WTC11 (cell line): Measurements from ENCODE around the gene IVD. TPM values are rescaled to one million over a fixed set of nuclear protein-coding genes. Genes with fewer than 3 reads are reported as not detected.

Source experiments
- ATAC-seq: fragments of 200-7000 bp; cut with Tn5 transposase; 2 replicates; pipeline ENCODE4 v1.10.0; 2021; ENCODE audit warnings: mild to moderate bottlenecking, moderate library complexity
- CTCF ChIA-PET: fragments of 300-600 bp; sonication (Branson Sonifier 250); formaldehyde crosslinking; loops from one replicate; lab custom pipeline; 2021; ENCODE audit warnings: antibody characterized with exemption; lab: Charles Lee
- POLR2A ChIA-PET: fragments of 350-600 bp; sonication (Branson Sonifier 250); formaldehyde crosslinking; loops from one replicate; lab custom pipeline; 2021; ENCODE audit warnings: antibody characterized with exemption; lab: Charles Lee
- DNase-seq: peaks from one replicate; pipeline ENCODE4 v3.0.0; 2021; ENCODE audit warnings: low spot score
- H3K27ac Mint-ChIP-seq: 2 replicates; pipeline ENCODE4 v1.8.0; 2021; ENCODE audit warnings: mixed read lengths
- H3K27me3 Mint-ChIP-seq: 2 replicates; pipeline ENCODE4 v1.8.0; 2021; ENCODE audit warnings: low read depth, mild to moderate bottlenecking, moderate library complexity, mixed read lengths
- H3K36me3 Mint-ChIP-seq: 2 replicates; pipeline ENCODE4 v1.8.0; 2021; ENCODE audit warnings: mixed read lengths
- H3K4me1 Mint-ChIP-seq: 2 replicates; pipeline ENCODE4 v1.8.0; 2022; ENCODE audit warnings: mixed read lengths
- H3K4me3 Mint-ChIP-seq: 2 replicates; pipeline ENCODE4 v1.8.0; 2021; ENCODE audit warnings: mild to moderate bottlenecking, moderate library complexity, mixed read lengths
- H3K9me3 Mint-ChIP-seq: 2 replicates; pipeline ENCODE4 v1.8.0; 2021; ENCODE audit warnings: mixed read lengths
- CREB1 ChIP-seq: sonication (generic); formaldehyde crosslinking; IDR thresholded peaks from 2 replicates; pipeline ENCODE4 v1.8.0; 2023; ENCODE audit warnings: mild to moderate bottlenecking, missing genetic modification reagents
- FOXJ3 ChIP-seq: sonication (generic); formaldehyde crosslinking; IDR thresholded peaks from 2 replicates; pipeline ENCODE4 v1.9.0; 2021; ENCODE audit warnings: missing genetic modification reagents, mild to moderate bottlenecking, borderline replicate concordance
- FOXK1 ChIP-seq: sonication (generic); formaldehyde crosslinking; IDR thresholded peaks from 2 replicates; pipeline ENCODE4 v1.8.0; 2022; ENCODE audit warnings: mild to moderate bottlenecking, moderate library complexity, missing genetic modification reagents
- FOXP1 ChIP-seq: sonication (generic); formaldehyde crosslinking; IDR thresholded peaks from 2 replicates; pipeline ENCODE4 v1.8.0; 2022; ENCODE audit warnings: missing genetic modification reagents, mild to moderate bottlenecking, moderate library complexity, borderline replicate concordance
- JAZF1 ChIP-seq: fragments of 250-450 bp; sonication (Bioruptor Pico); IDR thresholded peaks from 2 replicates; pipeline ENCODE4 v1.9.0; 2021; ENCODE audit warnings: moderate library complexity, mild to moderate bottlenecking, inconsistent platforms
- MXD4 ChIP-seq: fragments of 250-450 bp; sonication (Bioruptor Pico); IDR thresholded peaks from 2 replicates; pipeline ENCODE4 v1.8.0; 2021; ENCODE audit warnings: mild to moderate bottlenecking, moderate library complexity, borderline replicate concordance
- NFATC4 ChIP-seq: fragments of 250-450 bp; sonication (Bioruptor Pico); IDR thresholded peaks from 2 replicates; pipeline ENCODE4 v1.9.0; 2021; ENCODE audit warnings: mild to moderate bottlenecking
- NR2C2 ChIP-seq: sonication (generic); formaldehyde crosslinking; IDR thresholded peaks from 2 replicates; pipeline ENCODE4 v1.8.0; 2022; ENCODE audit warnings: mild to moderate bottlenecking, missing genetic modification reagents
- OVOL2 ChIP-seq: fragments of 250-450 bp; sonication (Bioruptor Pico); IDR thresholded peaks from 2 replicates; pipeline ENCODE4 v1.9.0; 2021; ENCODE audit warnings: mild to moderate bottlenecking, borderline replicate concordance
- SOX15 ChIP-seq: fragments of 250-450 bp; sonication (Bioruptor Pico); IDR thresholded peaks from 2 replicates; pipeline ENCODE4 v1.9.0; 2021; ENCODE audit warnings: mild to moderate bottlenecking
- ZNF317 ChIP-seq: sonication (generic); formaldehyde crosslinking; IDR thresholded peaks from 2 replicates; pipeline ENCODE4 v1.8.1; 2023; ENCODE audit warnings: low read depth, mild to moderate bottlenecking, moderate library complexity, missing genetic modification reagents, borderline replicate concordance
- total RNA-seq: library from RNA; stranded (reverse); gene quantifications from 3 replicates; pipeline ENCODE4 v1.2.3, GENCODE V29; 2021
- TF ChIP-seq, protein P1 (sequence below): sonication (generic); formaldehyde crosslinking; IDR thresholded peaks from 2 replicates; pipeline ENCODE4 v1.8.0; 2023; ENCODE audit warnings: missing genetic modification reagents, mild to moderate bottlenecking, borderline replicate concordance
- TF ChIP-seq, protein P2 (sequence below): sonication (generic); formaldehyde crosslinking; IDR thresholded peaks from 2 replicates; pipeline ENCODE4 v1.8.1; 2022; ENCODE audit warnings: missing genetic modification reagents, borderline replicate concordance
- TF ChIP-seq, protein P3 (sequence below): sonication (generic); formaldehyde crosslinking; IDR thresholded peaks from 2 replicates; pipeline ENCODE4 v1.8.1; 2023; ENCODE audit warnings: mild to moderate bottlenecking, missing genetic modification reagents
- TF ChIP-seq, protein P4 (sequence below): sonication (generic); formaldehyde crosslinking; IDR thresholded peaks from 2 replicates; pipeline ENCODE4 v1.8.0; 2022; ENCODE audit warnings: missing genetic modification reagents
- TF ChIP-seq, protein P5 (sequence below): sonication (generic); formaldehyde crosslinking; IDR thresholded peaks from 2 replicates; pipeline ENCODE4 v1.8.1; 2022; ENCODE audit warnings: low read depth, mild to moderate bottlenecking, moderate library complexity, missing genetic modification reagents, borderline replicate concordance
- TF ChIP-seq, protein P6 (sequence below): fragments of 250-450 bp; sonication (Bioruptor Pico); IDR thresholded peaks from 2 replicates; pipeline ENCODE4 v1.8.0; 2021; ENCODE audit warnings: mild to moderate bottlenecking
- TF ChIP-seq, protein P7 (sequence below): fragments of 250-450 bp; sonication (Bioruptor Pico); IDR thresholded peaks from 2 replicates; pipeline ENCODE4 v1.9.0; 2021; ENCODE audit warnings: mild to moderate bottlenecking

Gene IVD
- total RNA-seq, 1 experiment from 2014 or later = 96.1 TPM

DNA sequence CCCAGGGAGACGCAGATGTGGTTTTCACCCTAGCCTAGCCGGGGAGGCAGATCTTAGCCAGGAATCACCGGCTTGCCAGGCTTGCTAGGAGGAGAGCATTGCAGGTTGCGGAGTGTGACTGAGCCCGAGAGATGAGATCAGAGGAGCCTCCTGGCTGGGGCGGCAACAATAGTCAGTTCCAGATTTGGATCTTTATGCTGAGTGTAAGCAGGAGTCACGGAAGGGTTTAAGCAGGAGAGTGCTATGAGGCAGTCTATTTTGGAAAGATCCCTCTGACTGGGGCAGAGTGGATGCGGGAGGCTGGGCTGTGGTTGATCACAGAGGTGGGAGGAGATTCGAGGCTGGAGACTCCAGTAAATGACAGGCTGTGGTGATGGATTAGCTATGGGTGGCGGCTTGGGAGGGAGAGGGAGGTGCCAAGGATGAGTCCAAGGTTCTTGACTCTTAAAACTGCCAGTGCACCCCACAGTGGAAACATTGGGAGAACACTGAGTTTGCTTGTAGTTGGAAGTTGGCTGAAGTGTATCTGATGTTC is 24.7 kb downstream of the IVD start:
- peaks cover 34% of the 10 kb centered on the region for H3K27me3 Mint-ChIP-seq
- CTCF ChIA-PET = interaction anchor here (0.7 to 2.4 kb wide), 8 partner anchors 8 to 155 kb away, joined by 3 to 12 read pairs (median 4); partner anchors contain the start of genes BAHD1 and CCDC9B
- DNase-seq (no peak), ATAC-seq (peak; percentile 81)
- H3K4me3 Mint-ChIP-seq = no peak overlapping the region
- no peaks in the 10 kb centered on the region for H3K36me3 Mint-ChIP-seq
- POLR2A ChIA-PET = interaction anchor here (0.7 kb wide), 1 partner anchor 113 kb away, joined by 4 read pairs; no protein-coding TSS in a partner anchor
- H3K4me1 Mint-ChIP-seq = peaks cover 32% of the 10 kb centered on the region
- no peak overlapping the region for H3K27ac Mint-ChIP-seq
- H3K9me3 Mint-ChIP-seq = no peaks in the 10 kb centered on the region
- no peak for TF ChIP-seq NR2C2 (CRISPR knock-in tag)
- TF ChIP-seq, protein P1, sequence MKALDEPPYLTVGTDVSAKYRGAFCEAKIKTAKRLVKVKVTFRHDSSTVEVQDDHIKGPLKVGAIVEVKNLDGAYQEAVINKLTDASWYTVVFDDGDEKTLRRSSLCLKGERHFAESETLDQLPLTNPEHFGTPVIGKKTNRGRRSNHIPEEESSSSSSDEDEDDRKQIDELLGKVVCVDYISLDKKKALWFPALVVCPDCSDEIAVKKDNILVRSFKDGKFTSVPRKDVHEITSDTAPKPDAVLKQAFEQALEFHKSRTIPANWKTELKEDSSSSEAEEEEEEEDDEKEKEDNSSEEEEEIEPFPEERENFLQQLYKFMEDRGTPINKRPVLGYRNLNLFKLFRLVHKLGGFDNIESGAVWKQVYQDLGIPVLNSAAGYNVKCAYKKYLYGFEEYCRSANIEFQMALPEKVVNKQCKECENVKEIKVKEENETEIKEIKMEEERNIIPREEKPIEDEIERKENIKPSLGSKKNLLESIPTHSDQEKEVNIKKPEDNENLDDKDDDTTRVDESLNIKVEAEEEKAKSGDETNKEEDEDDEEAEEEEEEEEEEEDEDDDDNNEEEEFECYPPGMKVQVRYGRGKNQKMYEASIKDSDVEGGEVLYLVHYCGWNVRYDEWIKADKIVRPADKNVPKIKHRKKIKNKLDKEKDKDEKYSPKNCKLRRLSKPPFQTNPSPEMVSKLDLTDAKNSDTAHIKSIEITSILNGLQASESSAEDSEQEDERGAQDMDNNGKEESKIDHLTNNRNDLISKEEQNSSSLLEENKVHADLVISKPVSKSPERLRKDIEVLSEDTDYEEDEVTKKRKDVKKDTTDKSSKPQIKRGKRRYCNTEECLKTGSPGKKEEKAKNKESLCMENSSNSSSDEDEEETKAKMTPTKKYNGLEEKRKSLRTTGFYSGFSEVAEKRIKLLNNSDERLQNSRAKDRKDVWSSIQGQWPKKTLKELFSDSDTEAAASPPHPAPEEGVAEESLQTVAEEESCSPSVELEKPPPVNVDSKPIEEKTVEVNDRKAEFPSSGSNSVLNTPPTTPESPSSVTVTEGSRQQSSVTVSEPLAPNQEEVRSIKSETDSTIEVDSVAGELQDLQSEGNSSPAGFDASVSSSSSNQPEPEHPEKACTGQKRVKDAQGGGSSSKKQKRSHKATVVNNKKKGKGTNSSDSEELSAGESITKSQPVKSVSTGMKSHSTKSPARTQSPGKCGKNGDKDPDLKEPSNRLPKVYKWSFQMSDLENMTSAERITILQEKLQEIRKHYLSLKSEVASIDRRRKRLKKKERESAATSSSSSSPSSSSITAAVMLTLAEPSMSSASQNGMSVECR (CRISPR knock-in tag) = no peak
- no peak for TF ChIP-seq FOXJ3 (CRISPR knock-in tag)
- TF ChIP-seq, protein P2, sequence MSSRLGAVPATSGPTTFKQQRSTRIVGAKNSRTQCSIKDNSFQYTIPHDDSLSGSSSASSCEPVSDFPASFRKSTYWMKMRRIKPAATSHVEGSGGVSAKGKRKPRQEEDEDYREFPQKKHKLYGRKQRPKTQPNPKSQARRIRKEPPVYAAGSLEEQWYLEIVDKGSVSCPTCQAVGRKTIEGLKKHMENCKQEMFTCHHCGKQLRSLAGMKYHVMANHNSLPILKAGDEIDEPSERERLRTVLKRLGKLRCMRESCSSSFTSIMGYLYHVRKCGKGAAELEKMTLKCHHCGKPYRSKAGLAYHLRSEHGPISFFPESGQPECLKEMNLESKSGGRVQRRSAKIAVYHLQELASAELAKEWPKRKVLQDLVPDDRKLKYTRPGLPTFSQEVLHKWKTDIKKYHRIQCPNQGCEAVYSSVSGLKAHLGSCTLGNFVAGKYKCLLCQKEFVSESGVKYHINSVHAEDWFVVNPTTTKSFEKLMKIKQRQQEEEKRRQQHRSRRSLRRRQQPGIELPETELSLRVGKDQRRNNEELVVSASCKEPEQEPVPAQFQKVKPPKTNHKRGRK = no peak
- TF ChIP-seq FOXK1 (CRISPR knock-in tag) = no peak
- TF ChIP-seq, protein P3, sequence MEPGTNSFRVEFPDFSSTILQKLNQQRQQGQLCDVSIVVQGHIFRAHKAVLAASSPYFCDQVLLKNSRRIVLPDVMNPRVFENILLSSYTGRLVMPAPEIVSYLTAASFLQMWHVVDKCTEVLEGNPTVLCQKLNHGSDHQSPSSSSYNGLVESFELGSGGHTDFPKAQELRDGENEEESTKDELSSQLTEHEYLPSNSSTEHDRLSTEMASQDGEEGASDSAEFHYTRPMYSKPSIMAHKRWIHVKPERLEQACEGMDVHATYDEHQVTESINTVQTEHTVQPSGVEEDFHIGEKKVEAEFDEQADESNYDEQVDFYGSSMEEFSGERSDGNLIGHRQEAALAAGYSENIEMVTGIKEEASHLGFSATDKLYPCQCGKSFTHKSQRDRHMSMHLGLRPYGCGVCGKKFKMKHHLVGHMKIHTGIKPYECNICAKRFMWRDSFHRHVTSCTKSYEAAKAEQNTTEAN (CRISPR knock-in tag) = no peak
- TF ChIP-seq JAZF1 = no peak
- TF ChIP-seq, protein P4, sequence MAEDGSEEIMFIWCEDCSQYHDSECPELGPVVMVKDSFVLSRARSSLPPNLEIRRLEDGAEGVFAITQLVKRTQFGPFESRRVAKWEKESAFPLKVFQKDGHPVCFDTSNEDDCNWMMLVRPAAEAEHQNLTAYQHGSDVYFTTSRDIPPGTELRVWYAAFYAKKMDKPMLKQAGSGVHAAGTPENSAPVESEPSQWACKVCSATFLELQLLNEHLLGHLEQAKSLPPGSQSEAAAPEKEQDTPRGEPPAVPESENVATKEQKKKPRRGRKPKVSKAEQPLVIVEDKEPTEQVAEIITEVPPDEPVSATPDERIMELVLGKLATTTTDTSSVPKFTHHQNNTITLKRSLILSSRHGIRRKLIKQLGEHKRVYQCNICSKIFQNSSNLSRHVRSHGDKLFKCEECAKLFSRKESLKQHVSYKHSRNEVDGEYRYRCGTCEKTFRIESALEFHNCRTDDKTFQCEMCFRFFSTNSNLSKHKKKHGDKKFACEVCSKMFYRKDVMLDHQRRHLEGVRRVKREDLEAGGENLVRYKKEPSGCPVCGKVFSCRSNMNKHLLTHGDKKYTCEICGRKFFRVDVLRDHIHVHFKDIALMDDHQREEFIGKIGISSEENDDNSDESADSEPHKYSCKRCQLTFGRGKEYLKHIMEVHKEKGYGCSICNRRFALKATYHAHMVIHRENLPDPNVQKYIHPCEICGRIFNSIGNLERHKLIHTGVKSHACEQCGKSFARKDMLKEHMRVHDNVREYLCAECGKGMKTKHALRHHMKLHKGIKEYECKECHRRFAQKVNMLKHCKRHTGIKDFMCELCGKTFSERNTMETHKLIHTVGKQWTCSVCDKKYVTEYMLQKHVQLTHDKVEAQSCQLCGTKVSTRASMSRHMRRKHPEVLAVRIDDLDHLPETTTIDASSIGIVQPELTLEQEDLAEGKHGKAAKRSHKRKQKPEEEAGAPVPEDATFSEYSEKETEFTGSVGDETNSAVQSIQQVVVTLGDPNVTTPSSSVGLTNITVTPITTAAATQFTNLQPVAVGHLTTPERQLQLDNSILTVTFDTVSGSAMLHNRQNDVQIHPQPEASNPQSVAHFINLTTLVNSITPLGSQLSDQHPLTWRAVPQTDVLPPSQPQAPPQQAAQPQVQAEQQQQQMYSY (CRISPR knock-in tag) = no peak
- TF ChIP-seq, protein P5, sequence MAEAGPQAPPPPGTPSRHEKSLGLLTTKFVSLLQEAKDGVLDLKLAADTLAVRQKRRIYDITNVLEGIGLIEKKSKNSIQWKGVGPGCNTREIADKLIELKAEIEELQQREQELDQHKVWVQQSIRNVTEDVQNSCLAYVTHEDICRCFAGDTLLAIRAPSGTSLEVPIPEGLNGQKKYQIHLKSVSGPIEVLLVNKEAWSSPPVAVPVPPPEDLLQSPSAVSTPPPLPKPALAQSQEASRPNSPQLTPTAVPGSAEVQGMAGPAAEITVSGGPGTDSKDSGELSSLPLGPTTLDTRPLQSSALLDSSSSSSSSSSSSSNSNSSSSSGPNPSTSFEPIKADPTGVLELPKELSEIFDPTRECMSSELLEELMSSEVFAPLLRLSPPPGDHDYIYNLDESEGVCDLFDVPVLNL = no peak
- TF ChIP-seq NFATC4 (CRISPR knock-in tag) = no peak
- no peak for TF ChIP-seq FOXP1
- TF ChIP-seq, protein P6, sequence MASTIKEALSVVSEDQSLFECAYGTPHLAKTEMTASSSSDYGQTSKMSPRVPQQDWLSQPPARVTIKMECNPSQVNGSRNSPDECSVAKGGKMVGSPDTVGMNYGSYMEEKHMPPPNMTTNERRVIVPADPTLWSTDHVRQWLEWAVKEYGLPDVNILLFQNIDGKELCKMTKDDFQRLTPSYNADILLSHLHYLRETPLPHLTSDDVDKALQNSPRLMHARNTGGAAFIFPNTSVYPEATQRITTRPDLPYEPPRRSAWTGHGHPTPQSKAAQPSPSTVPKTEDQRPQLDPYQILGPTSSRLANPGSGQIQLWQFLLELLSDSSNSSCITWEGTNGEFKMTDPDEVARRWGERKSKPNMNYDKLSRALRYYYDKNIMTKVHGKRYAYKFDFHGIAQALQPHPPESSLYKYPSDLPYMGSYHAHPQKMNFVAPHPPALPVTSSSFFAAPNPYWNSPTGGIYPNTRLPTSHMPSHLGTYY (CRISPR knock-in tag) = no peak
- TF ChIP-seq CREB1 (CRISPR knock-in tag) = no peak
- no peak for TF ChIP-seq MXD4 (CRISPR knock-in tag)
- no peak for TF ChIP-seq ZNF317 (CRISPR knock-in tag)
- TF ChIP-seq, protein P7, sequence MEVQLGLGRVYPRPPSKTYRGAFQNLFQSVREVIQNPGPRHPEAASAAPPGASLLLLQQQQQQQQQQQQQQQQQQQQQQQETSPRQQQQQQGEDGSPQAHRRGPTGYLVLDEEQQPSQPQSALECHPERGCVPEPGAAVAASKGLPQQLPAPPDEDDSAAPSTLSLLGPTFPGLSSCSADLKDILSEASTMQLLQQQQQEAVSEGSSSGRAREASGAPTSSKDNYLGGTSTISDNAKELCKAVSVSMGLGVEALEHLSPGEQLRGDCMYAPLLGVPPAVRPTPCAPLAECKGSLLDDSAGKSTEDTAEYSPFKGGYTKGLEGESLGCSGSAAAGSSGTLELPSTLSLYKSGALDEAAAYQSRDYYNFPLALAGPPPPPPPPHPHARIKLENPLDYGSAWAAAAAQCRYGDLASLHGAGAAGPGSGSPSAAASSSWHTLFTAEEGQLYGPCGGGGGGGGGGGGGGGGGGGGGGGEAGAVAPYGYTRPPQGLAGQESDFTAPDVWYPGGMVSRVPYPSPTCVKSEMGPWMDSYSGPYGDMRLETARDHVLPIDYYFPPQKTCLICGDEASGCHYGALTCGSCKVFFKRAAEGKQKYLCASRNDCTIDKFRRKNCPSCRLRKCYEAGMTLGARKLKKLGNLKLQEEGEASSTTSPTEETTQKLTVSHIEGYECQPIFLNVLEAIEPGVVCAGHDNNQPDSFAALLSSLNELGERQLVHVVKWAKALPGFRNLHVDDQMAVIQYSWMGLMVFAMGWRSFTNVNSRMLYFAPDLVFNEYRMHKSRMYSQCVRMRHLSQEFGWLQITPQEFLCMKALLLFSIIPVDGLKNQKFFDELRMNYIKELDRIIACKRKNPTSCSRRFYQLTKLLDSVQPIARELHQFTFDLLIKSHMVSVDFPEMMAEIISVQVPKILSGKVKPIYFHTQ = no peak
- TF ChIP-seq OVOL2 (CRISPR knock-in tag) = no peak
- no peak for TF ChIP-seq SOX15 (CRISPR knock-in tag)
